Thymus (tissue), 11 donors: Measurements from ENCODE around the gene PMM2. TPM values are rescaled to one million over a fixed set of nuclear protein-coding genes. Genes with fewer than 3 reads are reported as not detected.

Experiments
- DNase-seq, 9 donors: peaks; one replicate each; pipeline ENCODE4 v3.0.0-alpha.2; 2013; ENCODE audit warnings: low spot score in 9 of 9, low read depth in 6 of 9, missing footprints in 1 of 9
- H3K27ac ChIP-seq, 2 donors: one replicate each; pipeline ENCODE4 v1.5.1; 2013; ENCODE audit warnings: control low read depth in 1 of 2, low read depth in 1 of 2, low read length in 1 of 2, mild to moderate bottlenecking in 1 of 2, moderate library complexity in 1 of 2
- H3K27me3 ChIP-seq, 2 donors: one replicate each; pipeline ENCODE4 v1.5.1; 2013; ENCODE audit warnings: low read length in 1 of 2; ENCODE audit not compliant: control insufficient read depth in 2 of 2, insufficient read depth in 1 of 2
- H3K36me3 ChIP-seq, 2 donors: one replicate each; pipeline ENCODE4 v1.5.1; 2013; ENCODE audit warnings: low read length in 1 of 2, mild to moderate bottlenecking in 1 of 2, moderate library complexity in 1 of 2; ENCODE audit not compliant: control insufficient read depth in 2 of 2, insufficient read depth in 2 of 2
- H3K4me1 ChIP-seq, 2 donors: one replicate each; pipeline ENCODE4 v1.5.1; 2013; ENCODE audit warnings: low read length in 2 of 2; ENCODE audit not compliant: control insufficient read depth in 2 of 2, insufficient read depth in 2 of 2
- H3K4me3 ChIP-seq, 2 donors: one replicate each; pipeline ENCODE4 v1.5.1; 2013; ENCODE audit warnings: low read length in 2 of 2, control low read depth in 1 of 2, mild to moderate bottlenecking in 1 of 2
- H3K9me3 ChIP-seq, 2 donors: one replicate each; pipeline ENCODE4 v1.5.1; 2013; ENCODE audit warnings: low read length in 1 of 2, mild to moderate bottlenecking in 1 of 2; ENCODE audit not compliant: control insufficient read depth in 2 of 2, insufficient read depth in 1 of 2
- WGBS: extraction: QIAGEN DNeasy Blood & Tissue Kit; methylation state at CpG from one replicate; pipeline ENCODE4 v1.1.7; 2013; 5-methylcytosine and 5-hydroxymethylcytosine counted together
- polyA plus RNA-seq: library from polyadenylated mRNA; stranded (reverse); fragments of 200-250 nt; gene quantifications from one replicate; pipeline ENCODE4 v1.2.3, GENCODE V29; 2013
- total RNA-seq: library from RNA; stranded (reverse); fragments of 120-200 nt; gene quantifications from one replicate; pipeline ENCODE4 v1.2.4, GENCODE V29; 2013
- donor health status: healthy.

The PMM2 gene
- total and polyA plus RNA-seq, 2 donors, result 13.8 to 18.6 TPM

DNA sequence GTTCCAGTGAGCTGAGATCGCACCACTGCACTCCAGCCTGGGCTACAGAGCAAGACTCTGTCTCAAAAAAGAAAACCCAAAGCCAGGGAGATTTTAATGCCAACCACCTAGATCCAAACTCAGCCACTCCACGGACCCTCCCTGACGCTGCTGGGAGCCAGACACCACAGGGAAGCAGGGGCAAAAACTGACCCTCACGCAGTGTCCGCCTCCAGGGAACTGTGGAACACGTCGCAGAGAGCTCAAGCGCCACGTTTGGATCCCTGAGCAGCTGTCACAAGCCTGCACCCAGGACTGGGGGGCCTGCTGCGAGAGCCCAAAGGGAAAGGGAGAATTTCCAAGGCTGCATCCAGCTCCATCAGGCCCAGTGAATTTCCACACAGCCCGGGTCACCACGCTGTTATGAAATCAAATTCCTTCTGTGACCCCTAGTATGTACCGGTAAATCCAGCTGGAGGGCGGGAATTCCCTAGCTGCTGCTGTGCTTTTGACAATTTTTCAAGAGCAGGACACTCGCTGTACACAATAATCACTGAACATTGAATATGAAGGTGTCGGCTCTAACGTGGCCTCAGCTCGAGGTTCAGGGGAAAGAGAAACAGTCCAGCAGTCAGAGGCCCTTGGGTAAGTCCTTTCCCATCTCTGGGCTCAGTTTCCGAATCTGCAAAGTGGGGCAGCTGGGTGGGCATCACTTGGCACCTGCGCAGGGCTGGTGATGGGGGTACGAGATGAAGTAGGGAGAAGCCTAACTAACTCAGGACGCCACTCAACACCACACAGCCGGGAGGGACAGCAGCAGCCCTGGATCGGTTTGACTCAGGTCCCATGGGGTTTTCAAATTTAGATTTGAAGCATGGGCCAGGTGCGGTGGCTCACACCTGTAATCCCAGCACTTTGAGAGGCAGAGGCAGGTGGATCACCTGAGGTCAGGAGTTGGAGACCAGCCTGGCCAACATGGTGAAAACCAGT is 62.6 kb downstream of the PMM2 start:
- Histone ChIP-seq H3K36me3 (peaks cover 41 to 61% of the 10 kb centered on the region in 2 donors), H3K4me3 (no peak overlapping the region), H3K9me3 (no peaks in the 10 kb centered on the region), H3K27me3 (no peaks in the 10 kb centered on the region), H3K4me1 (peaks cover 4 to 5% of the 10 kb centered on the region in 2 donors), H3K27ac (peak overlapping the region in 1 of 2 donors; percentile 31)
- no peak for DNase-seq
- 90% methylated on average over 25 of the region's 25 CpGs for WGBS

DNA sequence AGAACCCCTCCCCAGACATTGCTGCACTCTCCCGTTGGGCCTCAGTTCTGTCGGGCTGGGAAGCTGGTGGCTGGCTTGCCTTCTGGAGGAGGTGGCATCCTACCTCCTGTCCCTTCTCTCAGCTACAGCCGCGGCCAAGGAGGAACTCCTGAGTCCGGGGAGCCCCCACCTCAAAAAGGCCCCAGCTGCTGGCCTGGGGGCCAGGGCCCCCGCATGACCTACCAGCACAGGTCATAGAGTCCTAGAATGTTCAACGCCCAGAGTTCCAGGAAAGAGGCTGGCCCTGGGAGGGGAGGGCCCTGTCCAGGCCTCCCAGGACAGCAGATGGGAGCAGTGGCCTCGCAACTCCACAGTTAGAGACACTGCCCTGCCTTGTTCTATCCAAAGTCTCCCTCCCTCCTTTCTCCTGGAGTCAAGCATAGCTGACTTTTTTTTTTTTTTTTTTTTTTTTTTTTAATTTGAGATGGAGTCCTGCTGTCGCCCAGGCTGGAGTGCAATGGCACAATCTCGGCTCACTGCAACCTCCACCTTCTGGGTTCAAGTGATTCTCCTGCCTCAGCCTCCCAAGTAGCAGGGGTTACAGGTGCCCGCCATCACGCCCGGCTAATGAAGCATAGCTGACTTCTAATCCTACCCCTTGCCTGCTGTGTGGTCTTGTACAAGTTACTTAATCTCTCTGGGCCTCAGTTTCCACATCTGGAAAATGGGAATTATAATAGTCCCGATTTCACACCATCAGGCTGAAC is 64.1 kb downstream of the PMM2 start:
- Histone ChIP-seq H3K27ac (peak overlapping the region; percentile 3 to 66), H3K4me3 (no peak overlapping the region), H3K36me3 (peaks cover 26 to 46% of the 10 kb centered on the region in 2 donors), H3K27me3 (no peaks in the 10 kb centered on the region), H3K4me1 (peaks cover 8 to 20% of the 10 kb centered on the region in 2 donors), H3K9me3 (no peaks in the 10 kb centered on the region)
- WGBS, result 93% methylated on average over 14 of the region's 14 CpGs
- no peak for DNase-seq

GRCh38 chr16:8862309-8863130 is 64.9 kb downstream of the PMM2 start:
- peaks cover 9 to 27% of the 10 kb centered on the region in 2 donors for H3K4me1 ChIP-seq
- 93% methylated on average over 14 of the region's 14 CpGs for WGBS
- no peaks in the 10 kb centered on the region for H3K27me3 ChIP-seq

GRCh38 chr16:8863594-8864424 is 66.2 kb downstream of the PMM2 start:
- no peaks in the 10 kb centered on the region for H3K9me3 ChIP-seq
- no peak for DNase-seq
- 95% methylated on average over 17 of the region's 17 CpGs for WGBS
- H3K27ac ChIP-seq, result peak overlapping the region in 1 of 2 donors; percentile 46
- H3K27me3 ChIP-seq, result no peaks in the 10 kb centered on the region
- peaks cover 9 to 27% of the 10 kb centered on the region in 2 donors for H3K4me1 ChIP-seq
- no peak overlapping the region for H3K4me3 ChIP-seq
- H3K36me3 ChIP-seq, result peaks cover 15 to 33% of the 10 kb centered on the region in 2 donors

More at GRCh38 chr16:8862309-8863130, 64.9 kb downstream of the PMM2 start:
- DNase-seq, result no peak
- H3K4me3 ChIP-seq, result no peak overlapping the region
- H3K36me3 ChIP-seq, result peaks cover 23 to 43% of the 10 kb centered on the region in 2 donors
- H3K9me3 ChIP-seq, result no peaks in the 10 kb centered on the region
- H3K27ac ChIP-seq, result no peak overlapping the region

GRCh38 chr16:8864480-8865110 is 67.0 kb downstream of the PMM2 start:
- H3K4me3 ChIP-seq, result no peak overlapping the region
- H3K36me3 ChIP-seq, result peaks cover 7 to 25% of the 10 kb centered on the region in 2 donors
- H3K27me3 ChIP-seq, result no peaks in the 10 kb centered on the region
- H3K4me1 ChIP-seq, result peaks cover 12 to 30% of the 10 kb centered on the region in 2 donors
- peak overlapping the region in 1 of 2 donors; percentile 21 for H3K27ac ChIP-seq
- no peak for DNase-seq
- H3K9me3 ChIP-seq, result no peaks in the 10 kb centered on the region
- WGBS, result 87% methylated on average over 13 of the region's 13 CpGs

DNA sequence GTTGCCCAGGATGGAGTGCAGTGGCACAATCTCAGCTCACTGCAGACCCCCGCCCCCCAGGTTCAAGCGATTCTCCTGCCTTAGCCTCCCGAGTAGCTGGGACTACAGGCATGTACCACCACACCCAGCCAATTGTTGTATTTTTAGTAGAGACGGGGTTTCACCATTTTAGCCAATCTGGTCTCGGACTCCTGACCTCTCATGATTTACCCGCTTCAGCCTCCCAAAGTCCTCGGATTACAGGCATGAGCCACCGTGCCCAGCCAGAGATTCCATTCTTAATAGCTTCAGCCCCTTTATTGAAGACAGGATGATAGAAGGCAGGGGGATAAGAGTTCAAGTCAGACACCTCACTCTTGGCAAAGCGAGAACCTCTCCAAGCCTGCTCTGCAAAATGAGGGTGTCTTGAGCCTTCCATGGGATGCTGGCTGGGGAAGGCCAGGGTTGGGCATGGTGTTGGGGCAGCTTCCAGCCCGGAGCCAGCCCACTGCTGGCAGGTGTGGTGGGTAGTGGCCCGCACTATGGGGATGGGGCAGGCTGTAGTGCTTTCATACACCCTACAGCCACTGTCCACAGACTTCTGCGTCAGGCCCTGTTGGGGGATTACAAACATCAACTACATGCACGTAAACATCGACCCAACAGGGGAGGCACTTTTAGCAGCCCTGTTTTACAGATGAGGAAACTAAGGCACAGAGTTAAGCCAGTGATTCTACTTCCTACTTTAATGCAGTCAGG is 67.7 kb downstream of the PMM2 start:
- H3K27me3 ChIP-seq, result no peaks in the 10 kb centered on the region
- H3K4me1 ChIP-seq, result peaks cover 12 to 33% of the 10 kb centered on the region in 2 donors
- no peak for DNase-seq
- H3K4me3 ChIP-seq, result no peak overlapping the region
- no peaks in the 10 kb centered on the region for H3K9me3 ChIP-seq
- WGBS, result 97% methylated on average over 14 of the region's 14 CpGs
- H3K36me3 ChIP-seq, result peaks cover 3 to 18% of the 10 kb centered on the region in 2 donors
- no peak overlapping the region for H3K27ac ChIP-seq

GRCh38 chr16:8866118-8866883 is 68.7 kb downstream of the PMM2 start:
- Histone ChIP-seq H3K36me3 (peaks cover 2 to 16% of the 10 kb centered on the region in 2 donors), H3K9me3 (no peaks in the 10 kb centered on the region), H3K27ac (peak overlapping the region in 1 of 2 donors; percentile 15), H3K4me1 (peaks cover 21 to 42% of the 10 kb centered on the region in 2 donors), H3K4me3 (peak overlapping the region; percentile 80 to 81), H3K27me3 (no peaks in the 10 kb centered on the region)
- no peak for DNase-seq
- 87% methylated on average over 30 of the region's 30 CpGs for WGBS
